GM21367 (cell line): ENCODE measurements around the gene C1orf116.
A peak's percentile ranks its signal among the peaks of the same experiment; 100 is the strongest.

ENCODE experiments used
- ATAC-seq: cut with Tn5 transposase; IDR thresholded peaks from one replicate; pipeline ENCODE4 v1.9.1; 2021; ENCODE audit not compliant: unreplicated experiment

C1orf116 gene

GRCh38 chr1:207032528-207033017, at the start of gene C1orf116:
Gene C1orf116 (minus strand): TSS chr1:207032756. CDS start chr1:207027598, 5,158 bp downstream.
- ATAC-seq, result no peak

DNA sequence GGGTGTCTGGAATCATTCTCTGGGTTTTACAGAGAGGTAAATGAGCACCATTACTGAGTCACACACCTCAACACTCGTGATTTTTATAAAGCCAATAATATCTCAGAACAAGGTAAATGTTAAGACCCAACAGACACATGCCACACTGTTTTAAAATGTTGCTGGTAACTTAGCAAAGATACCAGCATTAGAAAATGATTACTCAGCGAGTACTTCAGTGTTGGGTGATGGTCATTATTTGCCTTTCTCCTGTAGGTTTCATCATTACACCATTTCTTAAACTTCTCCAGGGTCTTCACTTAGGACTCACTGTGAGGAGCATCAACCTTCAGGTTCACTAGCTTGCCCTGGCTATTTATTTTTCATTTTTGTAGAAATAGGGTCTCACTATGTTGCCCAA, 49.2 kb upstream of the C1orf116 start:
- ATAC-seq, result no peak

DNA sequence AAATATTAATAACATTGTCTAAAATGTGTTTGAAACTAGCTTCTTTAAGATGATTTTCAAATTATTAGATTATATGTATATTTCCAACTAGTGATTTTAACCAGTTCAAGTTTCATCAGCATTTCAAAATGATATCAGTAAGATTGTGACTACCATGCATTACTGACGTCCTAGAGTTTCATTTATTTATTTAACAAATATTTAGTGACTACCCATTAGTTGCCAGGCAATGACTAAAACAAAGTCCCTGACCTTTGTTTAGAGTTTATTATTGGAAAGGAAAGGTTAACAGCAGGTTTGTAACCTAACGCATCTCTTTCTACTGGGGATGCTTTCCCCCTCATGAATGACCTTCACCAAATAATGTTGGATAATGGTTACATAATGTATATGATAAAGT, 48.5 kb upstream of the C1orf116 start:
- no peak for ATAC-seq

DNA sequence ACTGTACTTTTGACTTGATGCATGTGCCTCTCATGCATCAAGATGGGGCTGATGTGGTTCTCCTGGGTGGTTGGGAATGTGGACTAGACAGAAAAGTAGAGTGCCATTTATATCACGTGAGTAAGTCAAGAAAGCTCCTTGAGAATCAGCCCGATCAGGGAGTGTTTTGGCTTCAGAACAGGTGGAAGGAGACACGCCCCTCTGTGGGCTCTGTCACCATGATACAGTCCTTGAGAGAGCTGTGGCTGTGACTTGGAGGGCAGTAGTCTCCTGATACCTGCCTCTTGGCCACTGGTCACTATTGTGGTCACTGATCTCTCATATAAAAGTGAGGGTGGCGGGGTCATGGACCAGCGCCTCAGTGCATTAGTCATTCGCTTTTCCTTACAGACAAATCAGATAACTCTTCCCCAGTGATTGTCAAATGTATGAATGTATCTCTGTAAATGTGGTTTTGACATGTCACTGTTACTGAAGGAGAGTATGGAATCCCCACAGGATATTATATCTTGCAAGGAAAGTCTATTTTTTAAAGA, 47.2 kb upstream of the C1orf116 start:
- no peak for ATAC-seq

DNA sequence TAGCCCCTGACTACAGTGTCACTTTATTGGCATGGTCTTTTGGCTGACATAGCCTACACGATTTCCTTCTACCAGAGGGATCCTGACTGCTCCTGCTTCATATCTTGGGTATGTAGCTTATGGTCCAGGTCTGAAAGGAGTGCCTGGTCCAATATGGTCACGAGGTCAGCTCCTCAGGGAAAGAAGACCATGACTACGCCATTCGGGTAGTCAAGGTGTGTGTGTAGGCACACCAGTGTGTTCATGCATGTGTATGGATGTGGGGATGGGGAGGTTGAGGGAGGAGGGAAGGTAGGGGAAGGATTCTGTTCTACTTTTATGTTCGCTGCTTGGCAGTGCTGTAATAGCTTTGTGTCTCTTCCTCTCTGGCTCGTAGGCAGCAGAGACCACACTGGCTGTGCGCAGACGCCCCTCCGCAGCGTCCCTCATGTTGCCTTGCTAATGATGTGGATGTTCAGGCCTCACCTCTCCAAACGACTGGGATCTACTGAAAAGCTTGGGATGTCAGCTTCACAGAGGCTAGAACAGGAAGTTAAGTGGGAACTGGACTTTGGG, 46.1 kb upstream of the C1orf116 start:
- no peak for ATAC-seq

DNA sequence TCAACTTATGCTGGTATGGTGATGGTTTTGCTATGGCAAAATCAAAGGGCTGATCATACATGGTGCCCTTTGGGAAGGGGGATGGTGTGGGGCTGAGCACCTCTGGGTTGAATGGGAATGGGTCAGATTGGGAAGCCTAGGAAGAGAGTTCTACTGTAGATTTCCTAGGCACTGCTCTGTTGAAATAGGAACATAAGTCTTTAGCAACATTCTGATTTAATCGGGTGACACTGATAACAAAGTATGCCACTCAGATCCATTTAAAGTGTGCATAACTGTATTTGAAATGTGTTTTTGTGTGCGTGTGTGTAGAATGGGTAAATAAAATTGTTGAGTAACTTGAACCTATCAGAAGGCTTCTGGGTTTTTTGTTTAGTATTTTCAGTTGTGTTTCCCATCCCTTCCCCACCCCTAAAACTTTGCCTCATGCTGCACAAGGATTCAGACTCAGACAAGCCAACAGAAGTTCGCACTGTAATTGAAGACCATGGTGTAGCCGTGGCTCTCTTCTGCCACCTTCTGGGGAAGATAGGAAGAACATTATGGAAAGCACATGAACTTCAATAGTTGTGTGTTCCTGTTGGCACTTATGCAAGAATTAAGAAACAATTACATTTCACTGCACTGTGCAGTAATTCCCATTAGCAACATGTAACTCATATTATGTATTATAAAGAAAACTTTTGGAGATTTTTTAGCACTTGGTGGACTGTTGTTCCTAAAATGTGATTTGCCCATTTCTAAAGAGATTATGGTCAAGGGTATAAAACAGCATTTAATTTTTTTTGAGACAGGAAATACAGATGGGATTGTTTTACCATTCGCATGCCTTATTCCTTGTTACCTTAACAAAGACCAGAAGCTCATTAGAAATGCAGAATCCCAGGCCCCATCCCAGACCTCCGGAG, 45.2 kb upstream of the C1orf116 start:
- peak; percentile 51 for ATAC-seq

GRCh38 chr1:207077012-207077411, 44.5 kb upstream of the C1orf116 start:
- no peak for ATAC-seq

- ATAC-seq, result no peak
Measured at GRCh38 chr1:207076181-207076955, 43.8 kb upstream of the C1orf116 start.

GRCh38 chr1:207073906-207074820, 41.6 kb upstream of the C1orf116 start:
- ATAC-seq, result no peak

GRCh38 chr1:207072233-207072632, 39.7 kb upstream of the C1orf116 start:
- ATAC-seq, result no peak

DNA sequence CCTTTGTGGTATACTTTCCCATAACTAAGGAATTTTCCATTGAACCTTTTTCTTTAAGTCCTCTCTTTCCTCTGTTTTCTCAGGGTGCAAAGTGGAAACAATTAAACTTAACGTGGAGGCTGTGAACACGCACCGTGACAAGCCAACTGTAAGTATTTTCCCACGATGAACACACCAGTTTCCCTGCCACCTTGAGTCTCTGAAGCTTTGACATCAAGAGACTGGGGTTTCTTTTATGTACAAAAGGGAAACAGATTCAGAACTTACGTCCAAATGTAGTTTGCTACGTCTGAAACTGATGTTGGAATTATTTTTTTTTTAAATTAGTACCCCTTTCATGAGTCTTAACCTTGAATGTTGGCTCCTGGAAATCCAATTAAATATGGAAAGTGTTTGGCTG, 38.9 kb upstream of the C1orf116 start:
- no peak for ATAC-seq

- ATAC-seq, result no peak
Measured at GRCh38 chr1:207070811-207071210, 38.3 kb upstream of the C1orf116 start.

- no peak for ATAC-seq
Measured at GRCh38 chr1:207069858-207070506, 37.4 kb upstream of the C1orf116 start.

GRCh38 chr1:207069061-207069460, 36.5 kb upstream of the C1orf116 start:
- no peak for ATAC-seq

DNA sequence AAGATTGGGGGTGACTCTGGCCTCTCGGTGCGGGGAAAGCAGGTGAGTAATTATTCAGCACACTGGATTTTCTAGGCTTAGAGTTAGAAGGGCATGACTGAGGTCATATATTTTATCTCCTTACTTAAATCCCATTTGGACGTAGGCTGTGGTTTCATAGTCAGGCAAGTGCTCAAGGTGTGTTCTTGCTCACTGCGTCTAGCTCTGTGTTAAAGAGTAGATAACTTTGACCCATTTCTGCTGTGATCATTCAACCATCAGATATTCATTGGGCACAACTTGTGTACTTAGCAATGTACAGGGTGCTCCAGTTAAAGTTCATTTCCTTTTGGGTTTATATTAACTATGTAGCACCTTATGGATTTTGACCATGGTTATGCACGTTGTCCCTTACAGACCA, 35.1 kb upstream of the C1orf116 start:
- no peak for ATAC-seq

GRCh38 chr1:207067185-207067584, 34.6 kb upstream of the C1orf116 start:
- ATAC-seq, result no peak

- ATAC-seq, result no peak
Measured at GRCh38 chr1:207064561-207064960, 32.0 kb upstream of the C1orf116 start.

DNA sequence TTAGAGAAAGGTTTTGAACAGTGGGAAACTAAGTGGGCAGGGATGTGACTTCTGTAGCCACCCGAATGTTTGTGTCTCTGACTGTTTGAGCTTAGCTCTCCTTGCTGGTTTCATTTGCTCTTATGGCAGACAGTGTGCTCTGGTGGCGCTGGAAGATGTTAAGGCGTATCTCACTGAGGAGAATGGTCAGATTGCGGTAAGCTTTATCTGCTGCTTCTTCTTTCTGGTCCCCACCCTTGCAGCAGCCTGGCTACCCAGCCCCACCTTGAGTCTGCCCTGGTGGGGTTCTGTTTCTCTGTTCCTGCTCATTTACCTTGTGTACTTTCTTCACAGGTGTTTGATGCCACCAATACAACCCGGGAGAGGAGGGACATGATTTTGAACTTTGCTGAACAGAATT, 30.5 kb upstream of the C1orf116 start:
- ATAC-seq, result no peak

DNA sequence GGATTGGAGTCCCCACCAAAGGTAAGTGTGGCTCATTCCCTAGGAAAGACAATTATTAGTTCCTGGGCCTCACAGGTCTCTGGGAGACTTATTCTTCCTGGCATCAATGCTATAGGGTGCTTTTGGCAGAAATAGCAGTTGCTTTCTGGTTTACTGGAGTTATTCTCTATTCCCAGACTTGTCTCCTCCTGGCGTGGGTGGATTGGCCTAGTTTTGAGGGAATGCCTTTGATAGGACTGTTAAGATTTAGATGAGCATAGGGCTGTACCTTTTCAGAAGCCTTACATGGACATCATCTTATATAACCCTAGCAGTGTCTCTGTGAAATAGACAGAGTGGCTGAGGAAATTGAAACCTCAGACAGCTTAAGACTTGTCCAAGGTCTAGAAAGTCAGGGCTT, 29.5 kb upstream of the C1orf116 start:
- ATAC-seq, result no peak

DNA sequence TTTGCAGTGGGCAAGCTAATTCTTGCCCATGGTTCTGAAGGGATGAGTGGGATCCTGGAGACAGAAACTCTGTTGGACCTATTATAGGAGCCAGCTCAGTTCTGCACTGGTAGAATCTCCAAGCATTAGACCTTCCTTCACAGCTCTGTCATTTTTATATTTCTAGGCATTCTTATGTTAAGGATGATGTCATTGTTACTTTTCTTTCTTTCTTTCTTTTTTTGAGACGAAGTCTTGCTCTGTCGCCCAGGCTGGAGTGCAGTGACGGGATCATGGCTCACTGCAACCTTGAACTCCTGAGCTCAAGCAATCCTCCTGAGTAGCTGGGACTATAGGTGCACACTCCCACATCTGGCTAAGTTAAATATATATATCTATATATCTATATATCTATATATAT, 28.0 kb upstream of the C1orf116 start:
- no peak for ATAC-seq
